Activated CD4-positive, alpha-beta T cell treated with anti-CD3 and anti-CD28 coated beads, Interleukin-2, amount 50 U/mL, for 24 hours (primary cell): ENCODE results near the gene ZBTB49.
A peak's percentile ranks its signal among the peaks of the same experiment; 100 is the strongest.
"Not testable (repeated sequence)": the region's sequence is repeated elsewhere in the genome, so short reads cannot be mapped to it uniquely, and the experiment has no call there.

ENCODE experiments used
- DNase-seq, 2 donors: peaks; one replicate each; pipeline ENCODE4 v3.0.0-alpha.2; 2020; ENCODE audit warnings: low read depth in 1 of 2, low spot score in 1 of 2

The ZBTB49 gene

DNA sequence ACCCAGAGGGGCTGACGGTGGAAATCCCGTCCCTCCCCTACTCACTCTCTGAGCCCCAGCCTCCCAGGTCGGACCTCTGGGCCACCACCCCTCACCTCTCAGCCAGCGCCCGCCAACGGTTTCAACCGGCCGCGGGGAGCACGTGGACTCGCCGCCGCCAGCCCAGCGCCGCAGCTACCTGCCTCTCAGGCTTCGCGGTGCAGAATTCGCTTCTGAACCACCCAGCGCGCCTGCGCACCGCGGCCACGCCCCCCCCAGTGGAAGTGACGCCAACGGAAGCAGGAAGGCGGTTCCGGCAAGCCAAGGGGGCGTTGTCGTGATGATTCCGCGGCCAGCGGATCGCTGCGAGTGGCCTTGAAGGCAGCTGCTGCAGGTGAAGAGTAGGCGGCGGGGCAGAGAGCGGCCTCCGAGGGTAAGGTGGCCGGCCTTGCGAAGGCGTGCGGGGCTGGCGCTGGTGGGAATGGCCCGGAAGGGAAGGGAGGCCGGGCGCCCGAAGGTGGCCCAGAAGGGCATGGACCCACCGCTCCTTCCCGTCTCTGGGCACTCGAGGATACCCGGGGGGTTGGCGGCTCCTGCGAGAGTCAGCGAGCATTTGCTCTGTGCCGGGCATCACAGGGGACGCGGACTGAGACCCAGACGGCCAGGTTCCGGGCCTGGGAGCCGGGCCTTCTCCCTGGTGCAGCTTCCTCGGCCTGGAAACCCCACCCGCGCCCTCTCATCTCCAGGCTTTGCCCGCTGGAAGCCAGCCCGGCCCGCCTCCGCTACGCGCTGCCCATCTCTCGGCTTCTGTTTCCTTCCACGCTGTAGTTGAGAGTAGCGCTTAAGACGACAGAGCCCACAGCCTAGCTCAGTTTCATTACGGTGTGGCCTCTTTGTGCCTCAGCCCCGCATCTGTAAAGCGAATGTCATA is at the start of gene ZBTB49, which contains the start of gene LYAR:
TSS of gene ZBTB49 (plus strand) at position 311 of the 910 bp plus-strand sequence. CDS start 9,695 bp downstream, outside the sequence.
TSS of gene LYAR (minus strand) at position 214 of the 910 bp plus-strand sequence. CDS start 6,412 bp downstream, outside the sequence.
- peak; percentile 93 to 94 for DNase-seq

DNA sequence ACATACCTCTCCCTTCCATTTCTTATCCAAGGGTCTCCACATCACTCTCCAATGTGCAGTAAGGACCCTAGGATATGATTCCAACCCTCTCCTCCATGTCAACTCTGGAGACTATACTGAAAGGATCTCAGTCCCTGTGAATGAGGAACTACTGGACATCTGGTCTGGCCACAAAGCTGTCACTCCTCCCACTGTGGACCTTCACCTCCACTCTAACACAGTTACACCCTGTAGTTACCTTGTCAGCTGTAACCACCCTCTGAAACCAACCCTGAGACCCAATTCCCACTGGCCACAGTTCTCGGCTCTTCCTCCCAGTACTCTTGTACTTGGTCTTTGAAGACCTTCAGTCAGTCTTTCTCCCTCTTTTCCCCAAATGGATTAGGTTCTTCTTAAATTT is 44.9 kb upstream of the ZBTB49 start:
- no peak for DNase-seq

- no peak for DNase-seq
Observed at GRCh38 chr4:4247696-4248028, 42.4 kb upstream of the ZBTB49 start.

DNA sequence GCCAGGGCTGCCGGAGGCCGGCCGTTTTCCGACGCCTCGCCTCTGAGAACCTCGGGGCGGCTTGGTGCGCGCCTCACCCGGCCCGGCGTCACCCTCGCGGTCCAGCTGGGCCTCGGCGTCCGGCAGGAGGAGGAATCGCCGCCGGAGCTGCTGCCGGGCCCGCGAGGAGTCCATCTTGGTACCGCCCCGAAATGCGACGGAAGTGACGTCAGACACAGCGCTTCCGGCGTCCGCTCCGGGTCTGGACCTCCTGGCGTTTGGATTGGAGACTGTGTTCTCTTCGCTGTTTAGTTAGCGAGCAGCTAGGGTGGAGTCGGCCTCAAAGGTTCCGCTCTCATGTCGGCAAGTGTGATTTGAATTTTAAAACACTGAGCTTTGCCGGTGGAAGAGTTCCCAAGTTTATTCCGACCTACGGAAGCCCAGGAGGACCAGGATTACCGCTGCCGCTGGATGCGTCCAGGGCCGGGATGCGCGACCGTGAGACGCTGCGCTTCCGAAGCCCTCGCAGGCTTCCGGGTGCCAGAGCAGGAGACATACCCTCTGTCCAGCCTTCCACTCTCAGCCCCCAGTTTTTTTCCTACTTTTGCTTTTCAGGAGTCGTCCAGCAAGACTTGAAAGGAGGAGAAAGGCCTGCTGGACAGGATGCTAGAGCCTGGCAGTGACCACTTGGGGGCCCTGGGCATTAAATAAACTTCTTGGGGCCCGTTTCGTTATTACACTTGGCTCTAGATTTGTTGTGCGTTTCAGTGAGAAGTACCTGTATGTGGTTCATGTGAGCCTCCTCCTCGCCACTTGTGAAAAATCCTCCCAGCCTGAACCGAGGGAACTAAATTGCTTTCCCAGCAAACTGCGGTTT is 41.8 kb upstream of the ZBTB49 start, which contains the start of gene TMEM128:
TSS of gene TMEM128 (minus strand) at position 195 of the 856 bp plus-strand sequence. CDS start at position 174, 21 bp downstream.
- peak; percentile 86 to 94 for DNase-seq

DNA sequence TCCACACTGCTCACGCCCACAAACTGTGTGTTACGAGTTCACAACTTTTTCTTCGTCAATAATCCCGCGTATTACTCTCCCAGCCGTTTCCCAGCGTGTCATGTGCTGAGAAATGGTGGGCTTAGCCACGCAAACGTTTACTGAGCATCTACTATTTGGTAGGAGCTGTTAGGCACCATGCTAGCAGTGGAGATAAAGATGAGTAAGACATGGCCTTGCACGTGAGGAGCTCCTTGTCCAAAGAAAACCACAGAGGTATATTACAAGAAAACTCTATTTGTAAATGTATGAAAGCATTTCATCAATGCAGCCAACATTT is 41.2 kb upstream of the ZBTB49 start:
- DNase-seq: no peak

DNA sequence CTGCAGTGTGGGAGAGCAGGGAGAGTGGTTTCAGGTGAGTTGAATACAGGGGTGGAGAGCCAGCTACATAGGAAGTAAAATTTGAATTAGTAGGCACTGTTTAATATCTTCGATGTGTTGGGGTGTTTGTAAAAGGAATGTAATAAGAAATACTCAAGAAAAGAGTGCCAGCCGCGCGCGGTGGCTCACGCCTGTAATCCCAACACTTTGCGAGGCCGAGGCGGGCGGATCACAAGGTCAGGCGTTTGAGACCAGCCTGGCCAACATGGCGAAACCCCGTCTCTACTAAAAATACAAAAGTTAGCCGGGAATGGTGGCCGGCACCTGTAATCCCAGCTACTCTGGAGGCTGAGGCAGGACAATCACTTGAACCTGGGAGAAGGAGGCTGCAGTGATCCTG is 40.7 kb upstream of the ZBTB49 start:
- DNase-seq: not testable (repeated sequence)

- DNase-seq: no peak
Observed at GRCh38 chr4:4249866-4250265, 40.2 kb upstream of the ZBTB49 start.

GRCh38 chr4:4254199-4254598 is 35.9 kb upstream of the ZBTB49 start:
- no peak for DNase-seq

DNA sequence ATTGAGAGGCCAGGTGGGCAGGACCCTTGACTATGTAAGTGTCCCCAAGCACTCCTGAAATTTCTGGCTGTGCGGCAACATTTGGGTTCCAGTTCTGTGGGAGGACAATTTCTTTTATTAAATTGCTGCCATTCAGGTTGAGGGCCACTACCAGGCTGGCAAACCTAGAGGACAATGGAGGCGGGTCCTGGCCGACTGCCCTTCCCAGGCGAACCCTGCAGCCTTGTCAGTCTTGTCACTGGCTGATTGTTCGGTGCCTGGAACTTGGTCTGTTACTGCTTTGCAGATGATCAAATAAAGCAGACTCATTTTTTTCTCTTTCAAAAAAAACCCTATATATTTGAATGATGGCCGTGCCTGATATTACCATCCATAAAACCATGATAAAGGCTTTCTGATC is 35.4 kb upstream of the ZBTB49 start:
- no peak for DNase-seq

DNA sequence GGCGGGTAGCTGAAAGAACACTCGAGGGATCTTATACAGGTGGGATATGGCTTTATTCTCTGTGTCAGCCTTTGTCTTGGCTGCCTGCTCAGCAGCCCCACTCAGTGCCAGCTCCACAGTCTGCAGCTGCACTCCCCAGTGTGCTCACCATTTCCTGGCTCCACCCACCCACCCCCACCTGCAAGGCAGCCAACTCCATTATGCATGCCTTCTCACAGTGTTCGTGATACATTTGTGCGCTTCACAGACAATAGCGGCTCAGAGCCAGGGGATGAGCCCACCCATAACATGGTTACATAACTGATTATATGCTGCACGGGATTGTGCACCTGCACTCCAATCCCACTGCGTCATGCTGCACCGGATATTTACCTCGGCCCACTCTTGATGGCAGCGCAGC is 33.3 kb upstream of the ZBTB49 start:
- no peak for DNase-seq

DNA sequence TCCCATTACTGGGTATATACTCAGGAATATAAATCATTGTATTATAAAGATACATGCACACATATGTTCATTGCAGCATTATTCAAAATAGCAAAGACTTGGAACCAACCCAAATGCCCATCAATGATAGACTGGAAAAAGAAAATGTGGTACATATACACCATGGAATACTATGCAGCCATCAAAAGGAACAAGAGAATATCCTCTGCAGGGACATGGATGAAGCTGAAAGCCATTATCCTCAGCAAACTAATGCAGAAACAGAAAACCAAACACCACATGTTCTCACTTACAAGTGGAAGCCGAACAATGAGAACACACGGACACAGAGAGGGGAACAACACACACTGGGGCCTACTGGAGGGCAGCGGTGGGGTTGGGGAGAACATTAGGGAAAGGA is 32.3 kb upstream of the ZBTB49 start:
- DNase-seq: not testable (repeated sequence)

- no peak for DNase-seq
Observed at GRCh38 chr4:4259484-4260100, 30.5 kb upstream of the ZBTB49 start.

DNA sequence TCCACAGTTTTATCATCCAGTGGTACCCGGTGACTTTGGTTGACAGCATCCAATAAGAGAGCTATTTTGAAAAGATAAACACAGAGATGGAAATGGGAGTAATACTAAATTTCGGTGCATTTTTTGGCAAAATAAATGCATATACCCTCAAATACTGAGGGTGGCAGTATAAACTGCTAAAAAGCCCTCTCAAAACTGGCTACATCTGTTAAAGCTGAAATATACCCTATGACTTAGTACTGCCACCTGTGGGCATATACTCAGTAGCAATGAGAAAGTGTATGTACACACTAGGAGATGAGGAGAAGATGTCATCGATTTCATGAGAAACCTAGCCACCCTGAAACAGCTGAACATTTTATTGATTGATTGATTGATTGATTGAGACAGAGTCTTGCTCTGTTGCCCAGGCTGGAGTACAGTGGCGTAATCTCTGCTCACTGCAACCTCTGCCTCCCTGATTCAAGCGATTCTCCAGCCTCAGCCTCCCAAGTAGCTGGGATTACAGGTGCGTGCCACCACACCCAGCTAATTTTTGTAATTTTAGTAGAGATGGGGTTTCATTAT is 29.8 kb upstream of the ZBTB49 start:
- no peak for DNase-seq

DNA sequence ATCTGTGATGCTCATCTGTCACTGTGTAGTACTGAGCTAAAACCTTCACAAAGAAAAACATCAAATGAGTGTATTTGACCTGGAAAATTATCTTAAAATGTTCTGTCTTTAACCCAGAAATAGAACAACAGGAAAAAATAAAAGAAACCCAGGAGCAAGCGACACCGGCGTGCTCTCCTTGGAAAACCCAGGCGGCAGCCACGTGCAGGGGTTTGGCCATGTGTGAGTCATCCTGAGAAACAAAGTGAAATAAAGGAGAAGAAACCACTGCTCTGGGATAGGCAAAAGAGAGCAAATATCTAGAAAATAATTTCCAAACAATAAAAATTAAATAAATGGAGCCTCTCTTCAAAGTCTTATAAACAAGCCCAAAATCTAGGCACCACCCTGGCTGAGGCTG is 22.1 kb upstream of the ZBTB49 start:
- no peak for DNase-seq

GRCh38 chr4:4268776-4269175 is 21.3 kb upstream of the ZBTB49 start:
- no peak for DNase-seq

DNA sequence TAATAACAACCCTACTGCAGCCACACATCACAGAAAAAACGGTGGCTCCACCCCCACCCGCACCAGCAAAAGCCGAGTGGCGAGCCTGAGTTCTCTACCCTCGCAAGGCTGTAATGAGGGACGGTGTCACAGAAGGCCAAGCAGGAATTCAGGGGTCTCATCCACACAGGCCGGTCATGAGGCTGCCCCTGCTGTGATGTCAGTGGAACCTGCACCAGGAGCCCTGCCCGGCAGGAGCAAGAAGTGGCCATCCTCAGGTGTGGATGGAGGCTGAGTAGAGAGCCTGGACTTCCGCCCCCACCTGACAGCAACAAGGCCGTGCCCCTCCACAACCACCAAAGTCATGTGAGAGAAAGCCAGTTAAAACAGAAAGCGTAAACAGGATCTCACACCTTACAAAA is 20.7 kb upstream of the ZBTB49 start:
- DNase-seq: no peak

DNA sequence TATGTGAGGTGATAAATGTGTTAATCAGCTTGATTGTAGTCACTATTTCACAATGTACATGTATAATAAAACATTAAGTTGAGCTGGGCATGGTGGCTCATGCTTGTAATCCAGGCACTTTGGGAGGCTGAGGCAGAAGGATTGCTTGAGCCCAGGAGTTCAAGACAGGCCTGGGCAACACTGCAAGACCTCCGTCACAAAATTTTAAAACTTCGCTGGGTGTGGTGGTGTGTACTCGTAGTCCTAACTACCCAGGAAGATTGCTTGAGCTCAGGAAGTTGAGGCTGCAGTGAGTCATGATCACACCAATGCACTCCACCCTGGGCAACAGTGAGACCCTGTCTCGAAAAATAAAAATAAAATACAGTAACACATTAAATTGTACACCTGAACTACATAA is 20.2 kb upstream of the ZBTB49 start:
- no peak for DNase-seq

GRCh38 chr4:4270529-4270928 is 19.5 kb upstream of the ZBTB49 start:
- DNase-seq: no peak

- DNase-seq: no peak
Observed at GRCh38 chr4:4271912-4272311, 18.1 kb upstream of the ZBTB49 start.

- DNase-seq: no peak
Observed at GRCh38 chr4:4274226-4274625, 15.8 kb upstream of the ZBTB49 start.

- DNase-seq: no peak
Observed at GRCh38 chr4:4277531-4277930, 12.5 kb upstream of the ZBTB49 start.
